H1 (cell line): ENCODE measurements around the gene LCN10. TPM values are rescaled to one million over a fixed set of nuclear protein-coding genes. Genes with fewer than 3 reads are reported as not detected.

ENCODE experiments used
- CTCF ChIA-PET: fragments of 300-600 bp; sonication (Branson Sonifier 250); formaldehyde crosslinking; loops from one replicate; lab custom pipeline; 2021; ENCODE audit not compliant: partially characterized antibody; lab: Charles Lee
- POLR2A ChIA-PET: fragments of 300-600 bp; sonication (Branson Sonifier 250); formaldehyde crosslinking; loops from one replicate; lab custom pipeline; 2021; ENCODE audit warnings: inconsistent platforms; ENCODE audit not compliant: partially characterized antibody; lab: Charles Lee
- DNase-seq, 2 experiments: peaks; one replicate each; pipeline versions ENCODE4 v3.0.0 to v3.0.0-alpha.2; 2010 to 2022; ENCODE audit warnings: low spot score in 2 of 2, low read depth in 1 of 2, mixed read lengths in 1 of 2
- FAIRE-seq: peaks from 2 replicates; lab custom pipeline; 2011; peaks lifted over from hg19 to GRCh38; lab: Jason Lieb, UNC
- H2AFZ ChIP-seq: 2 replicates; pipeline ENCODE4 v1.8.1; 2012; ENCODE audit warnings: low read length, inconsistent platforms
- H2AK5ac ChIP-seq: 2 replicates; pipeline ENCODE4 v1.6.1; 2013; ENCODE audit warnings: low read depth, low read length
- H2BK120ac ChIP-seq: replicated peaks from 2 replicates; pipeline ENCODE3; 2013; ENCODE audit warnings: low read depth, low read length, inconsistent platforms
- H2BK12ac ChIP-seq: 2 replicates; pipeline ENCODE4 v1.6.1; 2013; ENCODE audit warnings: low read depth, low read length
- H2BK15ac ChIP-seq: 2 replicates; pipeline ENCODE4 v1.6.1; 2013; ENCODE audit warnings: low read length
- H2BK20ac ChIP-seq: 2 replicates; pipeline ENCODE4 v1.6.1; 2013; ENCODE audit warnings: low read length
- H2BK5ac ChIP-seq: 2 replicates; pipeline ENCODE4 v1.6.1; 2013; ENCODE audit warnings: low read depth, low read length
- H3K14ac ChIP-seq: 2 replicates; pipeline ENCODE4 v1.6.1; 2013; ENCODE audit warnings: inconsistent platforms; ENCODE audit not compliant: insufficient read length
- H3K18ac ChIP-seq: 2 replicates; pipeline ENCODE4 v1.6.1; 2013; ENCODE audit warnings: low read length; ENCODE audit errors: extremely low read depth
- H3K23ac ChIP-seq: 2 replicates; pipeline ENCODE4 v1.6.1; 2013; ENCODE audit warnings: inconsistent platforms; ENCODE audit not compliant: insufficient read length
- H3K23me2 ChIP-seq: 2 replicates; pipeline ENCODE4 v1.6.1; 2013; ENCODE audit warnings: low read depth, low read length
- H3K27ac ChIP-seq: 2 replicates; pipeline ENCODE4 v1.6.1; 2011; ENCODE audit warnings: low read depth, low read length, inconsistent platforms
- H3K27me3 ChIP-seq, 4 experiments: replicated peaks in 1 of 4; 1 replicate in 1 of 4; 2 replicates in 3 of 4; pipeline versions ENCODE4 v1.6.1 to v1.8.1; 2011 to 2013; ENCODE audit warnings: low read length in 3 of 4, mild to moderate bottlenecking in 3 of 4, inconsistent platforms in 2 of 4, mixed read lengths in 2 of 4, moderate library complexity in 1 of 4; ENCODE audit not compliant: control insufficient read depth in 3 of 4, insufficient read depth in 3 of 4; ENCODE audit errors: extremely low read depth in 1 of 4
- H3K36me3 ChIP-seq, 4 experiments: 2 replicates each; pipeline versions ENCODE4 v1.6.1 to v1.8.1; 2011 to 2013; ENCODE audit warnings: mild to moderate bottlenecking in 4 of 4, low read length in 3 of 4, moderate library complexity in 2 of 4, control low read depth in 1 of 4, inconsistent platforms in 1 of 4; ENCODE audit not compliant: insufficient read depth in 4 of 4, control insufficient read depth in 2 of 4
- H3K4ac ChIP-seq: replicated peaks from 2 replicates; pipeline ENCODE3; 2013; ENCODE audit warnings: low read length, low read depth, mixed read lengths, inconsistent platforms; ENCODE audit not compliant: insufficient read length
- H3K4me1 ChIP-seq, 4 experiments: replicated peaks in 1 of 4; 1 replicate in 1 of 4; 2 replicates in 3 of 4; pipeline versions ENCODE4 v1.6.1 to v1.8.1; 2011 to 2013; ENCODE audit warnings: low read length in 3 of 4, inconsistent platforms in 2 of 4, mixed read lengths in 1 of 4; ENCODE audit not compliant: insufficient read depth in 4 of 4, control insufficient read depth in 3 of 4
- H3K4me2 ChIP-seq, 2 experiments: 2 replicates each; pipeline versions ENCODE4 v1.6.1 to v1.8.1; 2011 to 2013; ENCODE audit warnings: low read depth in 2 of 2, low read length in 2 of 2, control low read depth in 1 of 2, inconsistent platforms in 1 of 2, mild to moderate bottlenecking in 1 of 2; ENCODE audit not compliant: insufficient read depth in 1 of 2
- H3K4me3 ChIP-seq, 4 experiments: fragments of 200-600, 300-600 bp in 1 of 4; sonication (generic), shearing (Covaris generic), sonication (Bioruptor Twin) in 1 of 4; 2 replicates each; pipeline versions ENCODE4 v1.5.1 to v1.8.1; 2011 to 2016; ENCODE audit warnings: low read length in 4 of 4, low read depth in 3 of 4, control low read depth in 2 of 4, inconsistent platforms in 2 of 4, mild to moderate bottlenecking in 2 of 4, mixed read lengths in 1 of 4, moderate library complexity in 1 of 4; ENCODE audit not compliant: insufficient read depth in 2 of 4; ENCODE audit errors: extremely low read depth in 1 of 4
- H3K56ac ChIP-seq: replicated peaks from 2 replicates; pipeline ENCODE3; 2013; ENCODE audit warnings: low read depth, mild to moderate bottlenecking, mixed read lengths, low read length, inconsistent platforms; ENCODE audit not compliant: insufficient read length
- H3K79me1 ChIP-seq: 2 replicates; pipeline ENCODE4 v1.6.1; 2013; ENCODE audit warnings: low read depth, low read length, control low read depth
- H3K79me2 ChIP-seq, 2 experiments: 2 replicates each; pipeline versions ENCODE4 v1.6.1 to v1.8.1; 2012 to 2013; ENCODE audit warnings: low read length in 2 of 2, mild to moderate bottlenecking in 2 of 2, inconsistent platforms in 1 of 2; ENCODE audit not compliant: insufficient read depth in 2 of 2, control insufficient read depth in 1 of 2
- H3K9ac ChIP-seq, 4 experiments: replicated peaks in 1 of 4; 1 replicate in 1 of 4; 2 replicates in 3 of 4; pipeline versions ENCODE4 v1.6.1 to v1.8.1; 2011 to 2013; ENCODE audit warnings: low read depth in 3 of 4, low read length in 3 of 4, control low read depth in 2 of 4, mild to moderate bottlenecking in 2 of 4, moderate library complexity in 2 of 4, inconsistent platforms in 1 of 4; ENCODE audit errors: extremely low read depth in 1 of 4
- H3K9me3 ChIP-seq, 2 experiments: 2 replicates each; pipeline versions ENCODE4 v1.6.1 to v1.8.1; 2012 to 2013; ENCODE audit warnings: mild to moderate bottlenecking in 2 of 2, moderate library complexity in 2 of 2, control low read depth in 1 of 2, inconsistent platforms in 1 of 2, low read depth in 1 of 2, low read length in 1 of 2, mixed read lengths in 1 of 2; ENCODE audit not compliant: insufficient read depth in 2 of 2
- H4K20me1 ChIP-seq, 2 experiments: replicated peaks in 1 of 2; 2 replicates each; pipeline versions ENCODE3 to v1.8.1; 2011 to 2013; ENCODE audit warnings: inconsistent platforms in 2 of 2, low read length in 2 of 2, mild to moderate bottlenecking in 1 of 2; ENCODE audit not compliant: insufficient read depth in 2 of 2, control insufficient read depth in 1 of 2
- H4K5ac ChIP-seq: 2 replicates; pipeline ENCODE4 v1.6.1; 2013; ENCODE audit warnings: low read length, low read depth, mixed read lengths, inconsistent platforms; ENCODE audit not compliant: insufficient read length
- H4K8ac ChIP-seq: 2 replicates; pipeline ENCODE4 v1.8.0; 2013; ENCODE audit warnings: mild to moderate bottlenecking, moderate library complexity, low read length, inconsistent platforms; ENCODE audit not compliant: insufficient read depth; ENCODE audit errors: extremely low read depth
- H4K91ac ChIP-seq: replicated peaks from 2 replicates; pipeline ENCODE3; 2013; ENCODE audit warnings: low read length, mixed read lengths, inconsistent platforms; ENCODE audit not compliant: insufficient read length
- BRCA1 ChIP-seq: IDR thresholded peaks from 2 replicates; pipeline ENCODE4 v1.6.1; 2012; ENCODE audit warnings: low read depth, low read length, improper control_type of control experiment
- CBX5 ChIP-seq: fragments of 300-800, 300-1000 bp; sonication (generic); IDR thresholded peaks from 2 replicates; pipeline ENCODE4 v1.7.1; 2016; ENCODE audit warnings: antibody characterized with exemption, low read length, low read depth
- GABPA ChIP-seq: IDR thresholded peaks from 2 replicates; pipeline ENCODE4 v1.6.1; 2011; ENCODE audit warnings: mild to moderate bottlenecking, low read length, moderate library complexity, borderline replicate concordance; ENCODE audit not compliant: insufficient read depth
- NANOG ChIP-seq: IDR thresholded peaks from 2 replicates; pipeline ENCODE4 v1.6.1; 2011; ENCODE audit warnings: low read length, low read depth, mild to moderate bottlenecking, inconsistent platforms; ENCODE audit not compliant: insufficient read depth, poor library complexity, severe bottlenecking
- RBBP5 ChIP-seq: IDR thresholded peaks from 2 replicates; pipeline ENCODE4 v1.7.1; 2012; ENCODE audit warnings: low read depth, mild to moderate bottlenecking, inconsistent platforms, low read length, moderate library complexity, borderline replicate concordance
- SAP30 ChIP-seq: fragments of 300-600 bp; sonication (generic); IDR thresholded peaks from 2 replicates; pipeline ENCODE4 v1.7.1; 2012; ENCODE audit warnings: low read length, moderate library complexity, mild to moderate bottlenecking, inconsistent platforms; ENCODE audit not compliant: insufficient read depth, insufficient replicate concordance
- SIRT6 ChIP-seq: IDR thresholded peaks from one replicate; pipeline ENCODE4 v1.7.1; 2012; ENCODE audit warnings: low read length, inconsistent platforms
- TAF1 ChIP-seq: IDR thresholded peaks from 2 replicates; pipeline ENCODE4 v1.6.1; 2011; ENCODE audit warnings: mild to moderate bottlenecking, low read depth, low read length
- WGBS, 2 experiments: shearing (Covaris generic) in 1 of 2; methylation state at CpG; one replicate each; pipeline versions ENCODE4 v1.1.6 to v1.1.7; 2013 to 2015; ENCODE audit warnings: low lambda C conversion rate in 2 of 2, mixed read lengths in 2 of 2, inconsistent platforms in 1 of 2, low coverage in 1 of 2, missing lambda C conversion rate in 1 of 2; ENCODE audit not compliant: insufficient replicate concordance in 2 of 2, insufficient coverage in 1 of 2, insufficient read length in 1 of 2; ENCODE audit errors: extremely low coverage in 1 of 2, missing lambda C conversion rate in 1 of 2; 5-methylcytosine and 5-hydroxymethylcytosine counted together
- polyA plus RNA-seq, 7 experiments: library from polyadenylated mRNA; depleted of rRNA in 3 of 7; stranded (reverse) in 5 of 7; unstranded in 2 of 7; fragments of >200 nt in 5 of 7; fragments of 200-250 nt in 2 of 7; gene quantifications; 1 replicate in 5 of 7; 2 replicates in 1 of 7; 4 replicates in 1 of 7; pipeline versions ENCODE4 v1.2.1 to v1.2.3, GENCODE V29; 2011 to 2013; ENCODE audit warnings: missing spikeins in 2 of 7, mixed read lengths in 2 of 7
- total RNA-seq: library from RNA; stranded (reverse); fragmentation: NEBNext Ultra II Directional; extraction: Animal tissue kit (Norgen Biotek cat#: 25700); gene quantifications from 2 replicates; pipeline ENCODE4 v1.2.1, GENCODE V29; 2021
- TF ChIP-seq, protein P1 (sequence below): IDR thresholded peaks from 2 replicates; pipeline ENCODE4 v1.6.1; 2011; ENCODE audit warnings: low read length, improper control_type of control experiment
- TF ChIP-seq, protein P2 (sequence below): IDR thresholded peaks from 2 replicates; pipeline ENCODE4 v1.6.1; 2012; ENCODE audit warnings: inconsistent platforms

The LCN10 gene
- total and polyA plus RNA-seq, 2 of the 8 experiments (the other 6 are each of a cell fraction or from before 2014, with no cell fraction given): 2.6 to 2.8 TPM

DNA sequence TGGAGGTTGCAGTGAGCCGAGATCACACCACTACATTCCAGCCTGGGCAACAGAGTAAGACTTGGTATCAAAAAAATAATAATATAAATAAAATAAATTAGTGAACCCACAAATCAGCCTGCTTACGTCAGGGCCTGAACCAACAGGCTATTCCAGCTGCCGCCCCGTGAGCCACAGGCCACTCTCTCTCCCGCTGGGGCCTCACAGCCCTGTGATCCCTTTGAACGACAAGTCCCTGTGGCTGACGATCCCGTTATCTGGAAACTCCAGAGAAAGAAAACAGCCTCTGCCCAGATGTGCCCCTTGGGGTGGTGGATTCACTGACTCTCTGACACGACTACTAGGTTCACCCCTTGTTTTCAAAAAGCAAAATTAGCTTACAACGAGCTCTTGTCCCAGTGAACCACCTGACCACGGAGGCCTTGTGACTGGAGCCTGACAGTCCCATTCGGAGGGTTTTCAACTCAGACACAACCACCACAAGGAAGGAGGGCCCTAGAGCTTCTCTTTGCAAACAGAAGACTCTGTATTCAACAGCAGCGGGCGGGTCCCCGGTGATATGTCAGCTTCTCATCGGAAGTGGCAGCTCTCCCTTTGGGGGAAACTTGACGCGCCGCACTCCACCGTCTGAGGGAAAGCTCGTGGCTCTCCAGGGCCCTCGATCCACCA lies 34.8 kb downstream of the LCN10 start:
- Histone ChIP-seq H3K79me1 (no peaks in the 10 kb centered on the region), H2BK20ac (no peak overlapping the region), H4K5ac (no peak overlapping the region), H3K14ac (no peak overlapping the region), H3K9ac (no peak overlapping the region), H2BK5ac (no peak overlapping the region), H3K18ac (no peak overlapping the region), H3K9me3 (no peaks in the 10 kb centered on the region), H4K91ac (no peak overlapping the region), H3K27ac (no peak overlapping the region), H2BK120ac (no peak overlapping the region), H4K20me1 (no peaks in the 10 kb centered on the region), H3K23ac (no peak overlapping the region), H2AFZ (no peak overlapping the region), H3K4me2 (no peak overlapping the region), H3K79me2 (no peaks in the 10 kb centered on the region), H3K4ac (no peak overlapping the region), H3K4me3 (no peak overlapping the region), H4K8ac (no peak overlapping the region), H2BK12ac (no peak overlapping the region), H3K4me1 (peaks cover 0 to 2% (median under 1%) of the 10 kb centered on the region in 4 experiments; a peak in 4 of 7 replicates), H2BK15ac (no peak overlapping the region), H3K56ac (no peak overlapping the region), H3K23me2 (peaks cover 2% of the 10 kb centered on the region; the same call in 1 of the 2 replicates), H3K27me3 (peaks cover 0 to 5% (median 3%) of the 10 kb centered on the region in 4 experiments; a peak in 4 of 7 replicates), H3K36me3 (no peaks in the 10 kb centered on the region), H2AK5ac (no peak overlapping the region)
- no peak for DNase-seq
- ChIA-PET CTCF (interaction anchor here (0.7 to 1.9 kb wide), 5 partner anchors 8 to 732 kb away, joined by 3 to 6 read pairs (median 4); no protein-coding TSS in a partner anchor), POLR2A (interaction anchor here (0.6 to 5.0 kb wide), 5 partner anchors 9 to 20 kb away, joined by 3 to 35 read pairs (median 4); partner anchors contain the start of gene AGPAT2)
- FAIRE-seq: no peak
- 92% methylated on average over 22 of the region's 22 CpGs; no CpG with 5 or more reads in 1 of the 2 experiments for WGBS, 2 experiments
- TF ChIP-seq BRCA1 (no peak), NANOG (no peak), TAF1 (no peak), CBX5 (no peak), RBBP5 (no peak), SAP30 (no peak), SIRT6 (no peak), GABPA (no peak)
- TF ChIP-seq, protein P1, sequence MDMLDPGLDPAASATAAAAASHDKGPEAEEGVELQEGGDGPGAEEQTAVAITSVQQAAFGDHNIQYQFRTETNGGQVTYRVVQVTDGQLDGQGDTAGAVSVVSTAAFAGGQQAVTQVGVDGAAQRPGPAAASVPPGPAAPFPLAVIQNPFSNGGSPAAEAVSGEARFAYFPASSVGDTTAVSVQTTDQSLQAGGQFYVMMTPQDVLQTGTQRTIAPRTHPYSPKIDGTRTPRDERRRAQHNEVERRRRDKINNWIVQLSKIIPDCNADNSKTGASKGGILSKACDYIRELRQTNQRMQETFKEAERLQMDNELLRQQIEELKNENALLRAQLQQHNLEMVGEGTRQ: no peak
- TF ChIP-seq, protein P2, sequence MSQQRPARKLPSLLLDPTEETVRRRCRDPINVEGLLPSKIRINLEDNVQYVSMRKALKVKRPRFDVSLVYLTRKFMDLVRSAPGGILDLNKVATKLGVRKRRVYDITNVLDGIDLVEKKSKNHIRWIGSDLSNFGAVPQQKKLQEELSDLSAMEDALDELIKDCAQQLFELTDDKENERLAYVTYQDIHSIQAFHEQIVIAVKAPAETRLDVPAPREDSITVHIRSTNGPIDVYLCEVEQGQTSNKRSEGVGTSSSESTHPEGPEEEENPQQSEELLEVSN: no peak
